HG02943 (cell line): ENCODE data around the gene NAV3.

Source experiments
- ATAC-seq: cut with Tn5 transposase; IDR thresholded peaks from one replicate; pipeline ENCODE4 v1.9.1; 2021; ENCODE audit warnings: mild to moderate bottlenecking, low read depth, moderate library complexity; ENCODE audit not compliant: unreplicated experiment

Gene NAV3

DNA sequence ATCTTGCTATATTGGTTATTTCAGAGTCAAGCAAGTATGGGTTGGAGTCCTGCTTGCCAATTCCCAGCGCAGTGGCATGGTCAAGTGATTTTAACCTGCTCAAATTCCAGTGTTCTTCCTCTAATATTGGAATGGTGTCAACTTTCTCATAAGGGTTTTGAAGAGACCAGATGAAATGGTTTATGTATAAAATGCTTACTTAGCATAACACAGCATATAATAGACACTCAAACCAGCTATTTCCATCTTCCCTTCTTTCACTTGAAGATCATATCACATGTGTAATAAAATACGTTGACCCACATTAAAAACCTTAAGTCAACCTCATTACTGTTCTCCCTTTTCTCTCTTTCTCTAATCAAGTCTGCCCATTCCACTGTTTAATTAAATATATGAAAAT is 144.0 kb downstream of the NAV3 start:
- ATAC-seq: no peak

DNA sequence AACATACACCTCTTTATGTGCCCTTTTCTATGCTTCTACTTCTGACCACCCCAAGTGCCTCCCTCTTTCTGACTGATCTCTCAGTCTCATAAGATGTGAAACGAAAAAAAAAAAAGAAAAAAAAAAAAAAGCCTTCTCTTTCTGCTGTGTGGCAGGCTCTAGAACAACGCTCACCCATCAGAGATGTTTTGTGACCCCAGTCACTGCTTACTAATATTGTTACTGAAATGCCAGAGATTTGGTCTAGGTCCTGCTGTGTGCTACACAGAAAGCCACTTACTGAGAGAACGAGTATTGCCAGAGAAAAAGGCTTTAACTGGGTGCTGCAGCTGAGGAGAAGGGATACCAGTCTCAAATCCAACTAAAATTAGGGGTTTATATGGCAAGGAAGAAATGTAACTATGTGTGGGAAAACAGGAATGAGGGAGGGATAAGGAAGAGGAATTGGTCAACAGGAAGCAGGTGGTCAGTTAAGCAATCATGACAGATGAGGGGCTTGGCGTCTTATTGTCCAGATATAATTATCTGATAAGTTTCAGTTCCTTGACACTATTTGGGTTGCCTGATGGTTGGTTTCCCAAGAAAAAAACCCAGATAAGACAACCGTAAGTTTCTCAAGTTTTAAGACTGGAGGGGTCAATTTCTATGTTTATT is 149.0 kb downstream of the NAV3 start:
- ATAC-seq: no peak

DNA sequence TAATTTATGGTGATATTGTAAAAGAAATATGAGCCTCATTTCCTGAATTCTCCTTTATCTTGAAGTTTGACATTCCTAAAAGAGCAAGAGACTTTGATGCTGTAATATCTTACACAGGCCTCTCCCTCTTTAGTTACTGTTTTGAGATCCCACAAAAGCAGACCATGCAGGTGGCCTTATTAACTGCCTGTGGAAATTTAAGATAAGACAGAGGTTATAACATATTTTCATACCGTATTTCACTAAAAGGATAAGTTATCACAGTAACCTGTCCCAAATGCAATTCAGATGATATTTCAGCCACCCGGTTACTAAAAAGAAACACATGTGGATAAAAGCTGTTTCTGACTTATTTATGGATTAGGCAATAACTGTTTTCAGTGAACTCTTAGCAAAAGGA is 150.1 kb downstream of the NAV3 start:
- ATAC-seq: no peak

DNA sequence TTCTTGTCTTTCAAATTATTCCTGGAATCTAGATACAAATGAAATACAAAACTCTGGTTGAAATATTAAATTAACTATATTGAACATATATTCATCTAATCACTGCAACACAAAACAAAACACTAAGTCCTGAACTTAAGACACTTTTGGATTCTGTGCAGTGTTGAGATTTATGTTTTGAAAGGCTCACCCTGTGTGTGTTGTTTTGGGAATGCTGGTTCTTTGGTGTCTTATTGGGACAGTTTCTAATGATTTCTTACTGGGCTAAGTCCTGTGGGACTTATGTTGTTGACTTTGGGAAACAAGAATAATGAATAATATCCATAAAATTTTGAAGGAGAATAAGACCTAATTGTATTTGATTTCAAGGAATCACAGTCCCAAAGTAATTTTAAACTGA is 153.2 kb downstream of the NAV3 start:
- no peak for ATAC-seq

DNA sequence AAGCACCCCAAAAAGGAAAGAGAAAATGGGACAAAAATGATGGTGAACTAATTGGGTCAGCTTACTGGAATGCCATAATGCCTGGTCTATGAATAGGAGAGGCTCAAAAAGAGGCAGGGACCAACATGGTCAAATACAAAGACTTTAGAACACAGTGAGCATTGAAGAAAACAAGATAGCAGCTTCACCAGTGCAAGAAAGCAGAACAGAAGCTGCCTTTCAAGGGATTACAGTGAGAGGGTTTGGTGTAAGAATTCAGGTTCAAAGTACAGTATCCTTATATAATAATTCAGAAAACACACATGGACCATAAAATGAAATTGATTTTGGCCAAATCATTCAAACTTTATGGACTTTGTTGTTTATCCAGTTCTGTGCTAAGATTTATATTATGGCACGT is 162.1 kb downstream of the NAV3 start:
- ATAC-seq: no peak

DNA sequence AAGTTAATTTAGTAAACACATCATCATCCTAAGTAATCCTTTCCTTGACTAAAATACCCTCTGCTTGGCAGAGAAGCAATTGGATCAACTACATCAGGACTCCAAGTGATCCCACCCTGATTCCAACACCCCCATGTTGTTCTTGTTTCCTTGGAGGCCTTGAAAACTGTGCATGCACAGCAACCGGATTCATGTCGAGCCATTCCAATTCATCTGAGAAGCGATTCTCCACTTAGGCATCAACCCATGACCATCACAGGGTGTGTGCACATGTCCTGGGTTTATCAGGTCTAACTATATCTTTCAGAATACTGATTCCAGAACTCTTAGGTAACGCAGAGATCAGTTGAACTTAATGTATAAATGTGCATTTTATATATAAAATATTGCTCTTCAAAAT is 163.0 kb downstream of the NAV3 start:
- no peak for ATAC-seq

DNA sequence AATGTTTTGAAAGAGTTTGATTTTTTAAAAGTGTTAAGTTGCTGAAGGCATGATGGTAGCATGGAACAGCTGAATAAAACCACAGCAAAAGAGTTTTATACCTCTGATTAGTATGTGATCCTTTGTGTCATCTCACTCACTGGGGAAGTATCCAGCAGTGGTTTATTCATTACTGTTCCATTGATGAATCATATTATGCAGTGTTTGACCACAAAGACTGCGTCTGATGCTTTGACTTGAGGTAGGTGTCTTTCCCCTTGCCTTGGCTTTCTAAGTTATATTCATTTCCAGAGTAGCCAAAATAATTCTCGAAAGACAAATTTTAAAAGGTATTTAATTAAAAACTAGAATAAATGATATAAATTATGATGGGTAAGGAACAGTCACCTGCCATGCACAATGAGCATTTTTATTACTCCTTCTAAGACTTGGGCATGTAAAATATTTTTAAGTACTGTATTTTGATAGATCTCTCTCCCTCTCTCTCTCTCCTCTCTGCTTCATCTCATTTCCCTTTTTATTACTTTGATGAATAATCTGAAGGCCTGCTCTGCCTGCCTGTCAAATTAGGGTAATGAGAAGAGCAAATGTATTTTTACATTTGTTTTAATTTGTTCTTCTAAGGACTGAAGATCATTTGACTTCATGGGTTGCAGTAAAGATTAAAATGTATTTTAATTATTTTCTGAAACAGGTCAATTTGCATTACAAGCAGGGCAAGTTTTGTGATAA is 164.9 kb downstream of the NAV3 start:
- peak; percentile 52 for ATAC-seq

DNA sequence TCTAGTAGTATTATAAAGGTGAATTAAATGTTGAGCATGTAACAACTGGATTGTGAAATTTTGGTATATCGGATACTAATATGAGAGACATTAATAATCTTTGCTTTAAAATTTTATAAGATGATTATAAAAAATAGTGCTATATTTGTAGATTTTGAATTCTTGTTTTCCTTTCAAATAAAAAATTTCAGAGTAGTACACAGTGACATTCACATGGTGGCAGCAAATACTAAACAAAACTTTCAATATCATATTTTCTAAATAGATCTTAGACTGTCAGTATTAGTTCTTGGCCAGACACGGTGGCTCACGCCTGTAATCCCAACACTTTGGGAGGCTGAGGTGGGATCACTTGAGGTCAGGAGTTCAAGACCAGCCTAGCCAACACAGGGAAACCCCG is 166.0 kb downstream of the NAV3 start:
- no peak for ATAC-seq

DNA sequence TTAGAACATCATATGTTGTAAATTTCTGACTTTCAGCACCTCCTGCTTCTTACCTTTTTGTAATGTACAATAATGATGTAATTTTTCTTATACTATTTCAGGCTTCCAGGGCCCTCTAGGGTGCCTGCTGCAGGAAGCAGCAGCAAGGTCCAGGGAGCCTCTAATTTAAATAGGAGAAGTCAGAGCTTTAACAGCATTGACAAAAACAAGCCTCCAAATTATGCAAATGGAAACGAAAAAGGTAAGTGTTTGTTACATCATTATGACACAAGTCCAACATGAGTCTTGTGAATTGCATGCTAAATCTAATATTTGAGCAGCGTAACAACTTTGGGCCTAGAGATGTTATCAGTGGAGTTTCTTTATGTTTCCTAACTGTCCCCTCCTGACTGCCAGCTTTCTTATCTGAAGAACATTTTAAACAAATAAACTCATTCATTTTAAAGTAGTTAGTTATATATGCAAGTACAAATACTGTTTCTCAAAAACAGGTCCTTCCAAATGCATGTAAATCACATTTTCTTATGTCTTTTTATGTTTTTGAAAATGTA is 167.6 kb downstream of the NAV3 start:
- ATAC-seq: no peak

DNA sequence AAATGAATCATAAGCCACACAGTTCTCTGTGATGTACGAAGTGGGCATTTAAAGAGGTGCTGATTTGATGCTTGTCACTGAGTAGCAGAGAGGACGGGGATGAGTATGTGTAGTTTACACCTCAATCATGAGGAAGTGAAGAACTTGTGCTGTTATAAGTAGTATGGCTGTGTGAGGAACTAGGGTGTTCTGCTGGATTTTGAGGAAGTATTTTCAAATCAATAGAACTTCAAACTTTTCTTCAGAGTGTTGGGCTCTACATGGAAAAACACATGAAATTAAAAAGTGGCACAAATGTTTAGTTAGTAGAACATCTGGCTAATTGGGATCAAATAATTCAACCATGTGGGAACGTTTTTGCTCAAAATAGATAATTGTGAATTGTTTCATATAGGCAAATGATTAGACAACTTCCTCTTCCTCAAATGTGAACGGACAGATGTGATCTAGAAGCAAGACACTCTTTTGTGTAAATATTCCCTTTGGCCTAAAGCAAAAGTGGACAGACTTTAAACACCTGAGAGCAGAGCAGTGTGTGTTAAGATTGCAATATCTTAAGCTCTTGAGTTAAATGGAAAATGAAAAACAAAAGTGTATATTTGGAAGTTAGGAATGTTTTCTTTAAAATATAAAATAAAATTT is 168.5 kb downstream of the NAV3 start:
- peak; percentile 56 for ATAC-seq

DNA sequence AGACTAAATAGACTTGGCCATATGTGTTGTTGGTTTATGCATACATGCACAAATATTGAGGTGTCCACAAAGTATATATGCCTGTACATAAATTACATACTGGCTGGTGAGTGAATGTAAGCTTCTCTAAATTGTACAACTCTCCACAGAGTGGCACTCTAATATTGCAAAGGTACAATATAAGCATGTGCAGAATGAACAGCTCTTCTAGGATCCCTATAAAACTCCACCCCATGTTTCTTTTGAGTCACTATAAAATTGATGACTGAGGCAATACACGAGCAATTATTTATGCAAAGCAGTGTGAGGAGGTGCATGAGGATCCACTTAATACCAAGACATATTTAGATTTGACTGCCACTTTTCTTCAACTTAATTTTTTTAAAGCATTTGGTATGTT is 172.2 kb downstream of the NAV3 start:
- ATAC-seq: no peak

DNA sequence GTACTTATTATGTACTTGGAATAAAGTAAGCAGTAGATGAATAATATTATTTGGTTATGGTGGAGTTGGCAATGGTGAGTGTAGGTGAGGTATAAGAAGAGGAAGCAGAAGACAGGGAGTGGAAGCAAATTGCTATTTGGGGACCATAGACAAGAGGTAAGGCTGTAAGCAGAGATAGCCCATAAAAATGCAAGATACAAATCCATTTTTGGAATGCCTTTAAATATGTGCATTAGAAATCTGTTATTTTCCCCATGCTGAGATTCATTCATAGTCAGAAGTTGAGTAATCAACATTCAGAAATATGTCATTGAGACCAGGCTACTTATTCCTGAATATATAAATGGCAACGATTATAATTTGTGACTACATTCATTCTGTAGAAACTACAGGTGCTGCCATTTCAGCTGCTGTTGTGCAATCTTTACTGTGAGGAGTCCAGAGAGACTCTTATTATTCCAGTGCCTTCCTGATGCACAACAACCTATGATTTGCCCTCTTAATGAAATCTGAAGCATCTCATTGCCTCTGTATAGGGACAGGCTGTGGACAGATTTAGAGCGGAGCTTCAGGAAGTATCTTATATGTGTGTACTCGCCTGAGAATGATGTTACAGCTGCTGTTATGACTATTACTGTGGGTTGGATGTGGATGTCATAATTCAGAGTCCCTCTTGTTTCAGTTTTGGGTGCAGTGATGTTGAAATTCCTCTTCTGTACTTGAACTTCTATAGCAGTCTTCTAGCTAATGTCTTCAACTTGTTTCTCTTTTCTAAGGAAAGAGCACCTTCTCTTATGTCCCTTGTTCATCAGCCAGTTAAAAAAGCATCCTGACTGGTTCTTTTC is 173.8 kb downstream of the NAV3 start:
- no peak for ATAC-seq

DNA sequence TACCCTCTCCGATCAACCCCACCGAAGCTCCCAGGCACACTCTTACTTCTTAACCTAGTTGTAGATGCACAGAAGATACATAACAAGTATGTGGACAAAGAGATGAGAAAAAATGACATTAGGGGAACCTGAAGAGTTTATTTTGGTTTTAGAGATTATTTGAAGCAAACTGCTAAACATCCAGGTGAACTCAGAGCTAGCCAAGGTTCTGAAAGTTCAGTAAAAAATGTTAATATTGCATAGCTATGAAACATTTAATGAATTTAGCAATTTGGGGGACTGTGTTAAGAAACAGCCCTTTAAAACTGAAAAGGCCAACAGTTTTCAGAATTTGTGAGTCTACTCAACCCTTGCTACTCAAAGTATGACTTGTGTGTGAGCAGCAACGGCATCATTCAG is 174.4 kb downstream of the NAV3 start:
- ATAC-seq: no peak

DNA sequence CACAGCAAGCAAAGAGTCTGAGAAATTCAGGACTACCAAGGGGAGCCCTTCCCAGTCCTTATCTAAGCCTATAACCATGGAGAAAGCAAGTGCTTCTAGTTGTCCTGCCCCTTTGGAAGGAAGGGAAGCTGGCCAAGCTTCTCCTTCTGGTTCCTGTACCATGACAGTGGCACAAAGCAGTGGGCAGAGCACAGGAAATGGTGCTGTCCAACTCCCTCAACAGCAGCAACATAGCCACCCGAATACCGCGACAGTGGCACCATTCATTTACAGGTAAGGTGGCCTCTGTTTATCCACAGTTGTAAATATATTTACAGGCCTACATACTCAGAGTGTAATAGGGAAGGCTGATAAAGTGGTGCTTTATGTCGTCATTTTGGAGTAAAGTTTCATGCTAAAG is 176.5 kb downstream of the NAV3 start:
- ATAC-seq: no peak

DNA sequence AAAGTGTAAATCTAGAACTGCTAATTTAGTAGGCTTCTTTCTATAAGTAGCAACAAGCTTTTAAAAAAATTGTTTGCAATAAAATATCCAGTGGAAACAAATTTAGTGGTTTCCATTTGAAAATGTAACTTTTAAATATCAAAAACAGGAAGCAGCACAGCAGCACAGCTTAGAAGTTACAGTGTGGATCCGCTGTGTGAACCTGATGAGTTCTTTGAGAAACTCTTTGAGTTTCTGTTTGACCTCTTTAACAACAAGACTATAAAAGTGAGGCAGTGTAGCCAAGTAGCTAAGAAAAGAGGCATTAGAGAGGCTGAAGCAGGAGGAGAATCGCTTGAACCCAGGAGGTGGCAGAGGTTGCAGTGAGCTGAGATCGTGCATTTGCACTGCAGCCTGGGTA is 178.3 kb downstream of the NAV3 start:
- ATAC-seq: no peak

DNA sequence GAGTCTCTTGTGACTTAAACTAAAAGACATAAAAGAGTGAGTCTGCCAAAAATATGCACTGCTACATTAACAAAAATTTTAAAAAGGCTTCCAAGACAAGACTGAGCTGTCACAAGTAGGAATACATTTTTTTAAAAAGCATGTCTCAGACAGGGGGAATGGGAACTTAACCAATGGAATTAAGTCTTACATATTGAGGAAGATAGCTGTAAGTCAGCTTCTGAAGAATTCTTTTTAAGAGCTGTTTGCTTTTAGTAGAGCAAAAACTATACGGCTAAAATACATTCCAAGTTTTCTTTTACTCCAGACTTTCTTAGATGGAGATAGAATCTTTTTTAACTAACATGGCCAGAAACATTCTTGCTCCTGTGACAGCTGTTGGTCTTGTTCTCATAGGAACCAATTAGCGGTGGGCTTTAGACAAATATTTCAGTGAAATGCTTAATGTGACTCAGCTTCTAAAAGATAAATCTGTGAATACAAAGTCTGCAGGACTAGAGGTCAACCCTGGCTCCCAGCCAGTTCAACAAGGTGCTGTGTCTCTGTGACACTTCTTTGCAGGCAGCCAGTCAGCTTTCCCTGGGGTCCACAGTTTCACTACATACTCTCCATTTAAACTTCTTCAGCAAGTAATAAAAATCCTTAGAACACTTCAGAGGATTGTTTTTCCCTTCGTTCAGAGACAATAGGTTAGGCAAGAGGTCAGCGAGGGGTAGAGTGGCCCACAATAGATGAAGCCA is 187.6 kb downstream of the NAV3 start:
- ATAC-seq: no peak

DNA sequence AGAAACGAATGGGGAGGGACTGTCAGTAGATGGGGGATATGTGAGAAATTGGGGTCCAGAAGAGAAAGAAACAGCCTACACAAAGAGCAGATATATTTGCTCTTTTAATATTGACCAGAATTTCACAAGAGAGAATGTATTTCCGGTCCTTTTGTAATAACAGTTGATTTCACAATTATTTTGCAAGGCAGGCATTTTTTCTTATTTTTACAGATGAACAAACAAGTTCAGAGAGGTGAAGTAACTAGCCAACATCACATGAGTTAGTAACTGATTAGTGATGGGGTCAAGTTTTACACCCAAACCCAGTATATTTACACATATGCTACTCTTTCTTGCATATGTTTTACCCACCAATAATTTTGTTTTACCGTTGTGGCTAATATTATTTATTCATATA is 188.2 kb downstream of the NAV3 start:
- ATAC-seq: no peak

DNA sequence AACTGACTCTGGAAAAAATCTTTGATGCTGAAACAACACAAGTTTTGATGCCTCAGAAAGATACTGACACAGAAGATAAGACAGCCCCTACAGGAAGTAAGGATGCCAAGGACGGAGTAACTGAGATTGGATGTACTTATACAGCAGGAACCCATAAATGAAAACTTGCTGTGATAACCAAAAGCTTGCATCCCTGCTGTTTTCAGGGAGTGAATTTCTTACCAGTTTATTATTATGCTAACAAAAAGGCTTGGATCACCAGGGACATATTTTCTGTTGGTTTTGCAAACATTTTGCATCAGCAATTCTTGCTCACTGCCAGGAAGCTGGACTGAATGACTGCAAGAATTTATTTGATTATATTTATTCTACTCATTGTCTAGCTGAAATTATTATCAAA is 197.7 kb downstream of the NAV3 start:
- no peak for ATAC-seq

DNA sequence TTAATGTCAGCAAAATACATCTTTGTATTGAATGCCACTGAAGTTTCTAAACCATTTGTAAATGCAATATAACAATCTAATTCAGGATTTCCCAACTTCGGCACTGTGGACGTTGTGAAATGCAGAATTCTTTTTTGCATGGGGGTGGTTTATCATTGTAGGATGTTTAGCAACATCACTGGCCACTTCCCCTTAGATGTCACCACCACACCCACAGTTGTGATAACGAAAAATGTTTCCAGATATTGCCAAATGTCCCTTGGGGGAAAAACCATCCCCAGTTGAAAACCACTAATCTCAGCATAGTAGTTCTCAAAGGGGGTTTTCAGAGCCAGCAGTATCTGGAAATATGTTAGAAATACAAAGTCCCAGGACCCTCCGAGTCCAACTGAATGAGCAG is 203.3 kb downstream of the NAV3 start:
- ATAC-seq: no peak
